BJ (cell line): ENCODE results near the gene PIGQ. TPM values are rescaled to one million over a fixed set of nuclear protein-coding genes. Genes with fewer than 3 reads are reported as not detected.

Experiments used
- CTCF ChIA-PET: fragments of 350-600 bp; formaldehyde crosslinking; extraction: SDS; loops from one replicate; lab custom pipeline; 2021; ENCODE audit warnings: antibody characterized with exemption, inconsistent platforms; lab: Yijun Ruan, JAX
- POLR2A ChIA-PET: fragments of 300-600 bp; sonication (Branson Sonifier 250); formaldehyde crosslinking; extraction: SDS; loops from one replicate; lab custom pipeline; 2021; ENCODE audit warnings: antibody characterized with exemption; lab: Charles Lee
- DNase-seq: peaks from one replicate; pipeline ENCODE4 v3.0.0-alpha.2; 2011; ENCODE audit warnings: low read depth
- H3K27me3 ChIP-seq: 2 replicates; pipeline ENCODE4 v1.6.0; 2011; ENCODE audit warnings: low read length; ENCODE audit not compliant: control insufficient read depth, insufficient read depth
- H3K36me3 ChIP-seq: 2 replicates; pipeline ENCODE4 v1.5.1; 2011; ENCODE audit warnings: low read length; ENCODE audit not compliant: control insufficient read depth, insufficient read depth
- H3K4me3 ChIP-seq: 2 replicates; pipeline ENCODE4 v1.5.1; 2011; ENCODE audit warnings: low read depth, mild to moderate bottlenecking, control low read depth, low read length
- polyA plus RNA-seq: library from polyadenylated mRNA; depleted of rRNA; stranded (reverse); fragments of >200 nt; gene quantifications from 2 replicates; pipeline ENCODE4 v1.2.3, GENCODE V29; 2011
- TF ChIP-seq, protein P1 (sequence below): IDR thresholded peaks from 2 replicates; pipeline ENCODE4 v1.5.1; 2011; ENCODE audit warnings: low read depth, mild to moderate bottlenecking, control low read depth, inconsistent platforms, low read length, moderate library complexity; ENCODE audit not compliant: insufficient read depth

Gene PIGQ
- polyA plus RNA-seq, 1 experiment: 26.6 TPM

DNA sequence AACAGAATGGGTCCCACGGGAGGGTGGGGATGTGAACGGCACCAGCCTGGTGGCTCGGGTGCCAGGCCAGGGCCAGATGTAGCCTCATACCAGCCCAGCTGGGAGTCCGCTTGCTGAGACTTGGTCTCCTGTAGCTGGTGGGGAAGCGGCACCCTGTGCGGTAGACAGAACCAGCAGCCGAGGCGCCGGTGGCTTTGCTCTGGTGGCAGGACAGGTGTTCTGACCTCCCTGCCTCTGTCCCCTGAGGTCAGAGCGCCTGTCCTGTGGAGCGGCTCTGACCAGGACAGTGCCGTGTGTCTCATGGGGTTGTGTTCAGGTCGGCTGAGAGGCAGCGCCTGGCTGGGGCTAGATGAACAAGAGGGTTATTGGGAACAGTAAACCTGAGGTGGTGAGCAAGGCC is 40.2 kb downstream of the PIGQ start:
- Histone ChIP-seq H3K27me3 (no peaks in the 10 kb centered on the region), H3K36me3 (peaks cover 1% of the 10 kb centered on the region; the same call in 1 of the 2 replicates), H3K4me3 (no peak overlapping the region)
- TF ChIP-seq, protein P1, sequence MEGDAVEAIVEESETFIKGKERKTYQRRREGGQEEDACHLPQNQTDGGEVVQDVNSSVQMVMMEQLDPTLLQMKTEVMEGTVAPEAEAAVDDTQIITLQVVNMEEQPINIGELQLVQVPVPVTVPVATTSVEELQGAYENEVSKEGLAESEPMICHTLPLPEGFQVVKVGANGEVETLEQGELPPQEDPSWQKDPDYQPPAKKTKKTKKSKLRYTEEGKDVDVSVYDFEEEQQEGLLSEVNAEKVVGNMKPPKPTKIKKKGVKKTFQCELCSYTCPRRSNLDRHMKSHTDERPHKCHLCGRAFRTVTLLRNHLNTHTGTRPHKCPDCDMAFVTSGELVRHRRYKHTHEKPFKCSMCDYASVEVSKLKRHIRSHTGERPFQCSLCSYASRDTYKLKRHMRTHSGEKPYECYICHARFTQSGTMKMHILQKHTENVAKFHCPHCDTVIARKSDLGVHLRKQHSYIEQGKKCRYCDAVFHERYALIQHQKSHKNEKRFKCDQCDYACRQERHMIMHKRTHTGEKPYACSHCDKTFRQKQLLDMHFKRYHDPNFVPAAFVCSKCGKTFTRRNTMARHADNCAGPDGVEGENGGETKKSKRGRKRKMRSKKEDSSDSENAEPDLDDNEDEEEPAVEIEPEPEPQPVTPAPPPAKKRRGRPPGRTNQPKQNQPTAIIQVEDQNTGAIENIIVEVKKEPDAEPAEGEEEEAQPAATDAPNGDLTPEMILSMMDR: no peak
- DNase-seq: no peak
- ChIA-PET POLR2A (no interaction called here), CTCF (interaction anchor here (1.0 kb wide), 1 partner anchor 17 kb away, joined by 3 read pairs; no protein-coding TSS in a partner anchor)

- Histone ChIP-seq H3K36me3 (peaks cover 1% of the 10 kb centered on the region; the same call in 1 of the 2 replicates), H3K27me3 (no peaks in the 10 kb centered on the region), H3K4me3 (no peak overlapping the region)
- DNase-seq: no peak
- ChIA-PET POLR2A (no interaction called here), CTCF (no interaction called here)
- TF ChIP-seq, protein P1: peak; percentile 54
Observed at GRCh38 chr16:610513-611381, 41.0 kb downstream of the PIGQ start.

- no peak for DNase-seq
Observed at GRCh38 chr16:615122-615521, 45.4 kb downstream of the PIGQ start.

GRCh38 chr16:616733-617586 is 47.2 kb downstream of the PIGQ start:
- Histone ChIP-seq H3K27me3 (no peaks in the 10 kb centered on the region), H3K36me3 (peaks cover 1% of the 10 kb centered on the region; the same call in 1 of the 2 replicates), H3K4me3 (no peak overlapping the region)
- DNase-seq: no peak
- ChIA-PET POLR2A (no interaction called here), CTCF (no interaction called here)
- TF ChIP-seq, protein P1: no peak

More at GRCh38 chr16:615122-615521, 45.4 kb downstream of the PIGQ start:
- ChIA-PET CTCF (no interaction called here), POLR2A (no interaction called here)
- Histone ChIP-seq H3K27me3 (no peaks in the 10 kb centered on the region), H3K4me3 (no peak overlapping the region), H3K36me3 (peaks cover 1% of the 10 kb centered on the region; the same call in 1 of the 2 replicates)
- TF ChIP-seq, protein P1: no peak

- TF ChIP-seq, protein P1: no peak
- DNase-seq: no peak
- CTCF ChIA-PET: no interaction called here
- Histone ChIP-seq H3K4me3 (no peak overlapping the region), H3K36me3 (peaks cover 1% of the 10 kb centered on the region; the same call in 1 of the 2 replicates), H3K27me3 (no peaks in the 10 kb centered on the region)
- POLR2A ChIA-PET: no interaction called here
Observed at GRCh38 chr16:617855-618254, 48.1 kb downstream of the PIGQ start.
